Lung (tissue), 12 donors: Measurements from ENCODE around the gene SOBP. TPM values are rescaled to one million over a fixed set of nuclear protein-coding genes. Genes with fewer than 3 reads are reported as not detected.

ENCODE experiments used
- ATAC-seq: fragments of 200-7000 bp; cut with Tn5 transposase; one replicate; pipeline ENCODE4 v1.9.1; 2020; ENCODE audit warnings: moderate number of reproducible peaks; ENCODE audit not compliant: insufficient read depth, low FRiP score
- DNase-seq, 3 donors: peaks; one replicate each; pipeline ENCODE4 v3.0.0-alpha.2; 2013 to 2017
- H3K27ac ChIP-seq, 2 donors: one replicate each; pipeline ENCODE4 v1.5.1; 2013; ENCODE audit warnings: mild to moderate bottlenecking in 2 of 2, moderate library complexity in 2 of 2, control low read depth in 1 of 2, inconsistent platforms in 1 of 2, low read depth in 1 of 2, low read length in 1 of 2
- H3K27me3 ChIP-seq, 3 donors: one replicate each; pipeline ENCODE4 v1.5.1; 2013; ENCODE audit warnings: low read length in 2 of 3; ENCODE audit not compliant: control insufficient read depth in 3 of 3, insufficient read depth in 3 of 3
- H3K36me3 ChIP-seq, 4 donors: one replicate each; pipeline ENCODE4 v1.5.1; 2013; ENCODE audit warnings: low read length in 4 of 4, mild to moderate bottlenecking in 1 of 4, moderate library complexity in 1 of 4; ENCODE audit not compliant: control insufficient read depth in 4 of 4, insufficient read depth in 4 of 4
- H3K4me1 ChIP-seq, 5 donors: one replicate each; pipeline ENCODE4 v1.5.1; 2013; ENCODE audit warnings: low read length in 5 of 5, mild to moderate bottlenecking in 2 of 5, moderate library complexity in 1 of 5; ENCODE audit not compliant: control insufficient read depth in 5 of 5, insufficient read depth in 5 of 5
- H3K4me3 ChIP-seq: one replicate; pipeline ENCODE4 v1.5.1; 2013; ENCODE audit warnings: mild to moderate bottlenecking, control low read depth, moderate library complexity
- H3K9ac ChIP-seq, 2 donors: one replicate each; pipeline ENCODE4 v1.5.1; 2013; ENCODE audit warnings: low read length in 2 of 2, control low read depth in 1 of 2; ENCODE audit not compliant: insufficient read depth in 1 of 2
- H3K9me3 ChIP-seq, 4 donors: one replicate each; pipeline ENCODE4 v1.5.1; 2013; ENCODE audit warnings: low read length in 3 of 4, mild to moderate bottlenecking in 1 of 4, moderate library complexity in 1 of 4; ENCODE audit not compliant: control insufficient read depth in 4 of 4, insufficient read depth in 3 of 4
- WGBS, 2 donors: extraction: QIAGEN DNeasy Blood & Tissue Kit; methylation state at CpG; one replicate each; pipeline ENCODE4 v1.1.7; 2013; 5-methylcytosine and 5-hydroxymethylcytosine counted together
- polyA plus RNA-seq, 2 donors: library from polyadenylated mRNA; stranded (reverse); fragments of 200-250 nt; gene quantifications; one replicate each; pipeline ENCODE4 v1.2.1, GENCODE V29; 2013
- total RNA-seq, 2 donors: library from RNA; depleted of rRNA in 1 of 2; stranded (reverse); fragments of >200 nt in 1 of 2; gene quantifications; one replicate each; pipeline ENCODE4 v1.2.1, GENCODE V29; 2014 to 2021
- TF ChIP-seq, protein P1 (sequence below): IDR thresholded peaks from 2 replicates; pipeline ENCODE4 v1.5.1; 2012; ENCODE audit warnings: mild to moderate bottlenecking; ENCODE audit errors: control extremely low read depth, extremely low read depth
- donor health status: control.
- donor health status: control.
- donor health status: Bipolar disorder and iron deficiency.
- donor health status: healthy.
- donor health status: DM: yes; HTN: yes; CAD: no.

SOBP gene
- total and polyA plus RNA-seq, 4 donors, result 1.6 to 14.5 (median 5.8) TPM

DNA sequence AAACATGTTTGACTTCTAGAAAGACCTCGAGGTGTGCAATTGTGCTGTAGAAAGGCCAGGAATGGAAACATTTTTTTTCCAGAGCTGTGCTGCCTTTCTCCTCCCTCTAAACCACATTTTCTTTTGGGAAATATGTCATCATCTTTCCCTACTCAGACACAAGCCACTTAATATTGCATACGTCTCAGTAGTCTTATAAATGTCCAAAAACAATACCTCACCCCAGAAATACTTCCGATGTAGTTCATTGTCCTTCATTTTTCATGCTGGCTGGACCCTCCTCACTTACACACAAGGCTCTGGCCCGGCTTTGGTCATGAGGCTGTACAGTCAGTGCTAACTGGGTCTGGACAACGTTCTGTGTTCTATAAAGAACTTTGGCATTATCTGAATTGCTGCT lies 207.8 kb downstream of the SOBP start:
- Histone ChIP-seq H3K27me3 (no peaks in the 10 kb centered on the region), H3K4me3 (no peak overlapping the region), H3K9me3 (no peaks in the 10 kb centered on the region), H3K4me1 (no peaks in the 10 kb centered on the region), H3K9ac (no peak overlapping the region), H3K27ac (no peak overlapping the region), H3K36me3 (no peaks in the 10 kb centered on the region)
- DNase-seq (no peak), ATAC-seq (no peak)
- TF ChIP-seq, protein P1, sequence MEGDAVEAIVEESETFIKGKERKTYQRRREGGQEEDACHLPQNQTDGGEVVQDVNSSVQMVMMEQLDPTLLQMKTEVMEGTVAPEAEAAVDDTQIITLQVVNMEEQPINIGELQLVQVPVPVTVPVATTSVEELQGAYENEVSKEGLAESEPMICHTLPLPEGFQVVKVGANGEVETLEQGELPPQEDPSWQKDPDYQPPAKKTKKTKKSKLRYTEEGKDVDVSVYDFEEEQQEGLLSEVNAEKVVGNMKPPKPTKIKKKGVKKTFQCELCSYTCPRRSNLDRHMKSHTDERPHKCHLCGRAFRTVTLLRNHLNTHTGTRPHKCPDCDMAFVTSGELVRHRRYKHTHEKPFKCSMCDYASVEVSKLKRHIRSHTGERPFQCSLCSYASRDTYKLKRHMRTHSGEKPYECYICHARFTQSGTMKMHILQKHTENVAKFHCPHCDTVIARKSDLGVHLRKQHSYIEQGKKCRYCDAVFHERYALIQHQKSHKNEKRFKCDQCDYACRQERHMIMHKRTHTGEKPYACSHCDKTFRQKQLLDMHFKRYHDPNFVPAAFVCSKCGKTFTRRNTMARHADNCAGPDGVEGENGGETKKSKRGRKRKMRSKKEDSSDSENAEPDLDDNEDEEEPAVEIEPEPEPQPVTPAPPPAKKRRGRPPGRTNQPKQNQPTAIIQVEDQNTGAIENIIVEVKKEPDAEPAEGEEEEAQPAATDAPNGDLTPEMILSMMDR, result no peak
- 58 to 67% methylated on average over 5 of the region's 5 CpGs for WGBS, 2 donors

DNA sequence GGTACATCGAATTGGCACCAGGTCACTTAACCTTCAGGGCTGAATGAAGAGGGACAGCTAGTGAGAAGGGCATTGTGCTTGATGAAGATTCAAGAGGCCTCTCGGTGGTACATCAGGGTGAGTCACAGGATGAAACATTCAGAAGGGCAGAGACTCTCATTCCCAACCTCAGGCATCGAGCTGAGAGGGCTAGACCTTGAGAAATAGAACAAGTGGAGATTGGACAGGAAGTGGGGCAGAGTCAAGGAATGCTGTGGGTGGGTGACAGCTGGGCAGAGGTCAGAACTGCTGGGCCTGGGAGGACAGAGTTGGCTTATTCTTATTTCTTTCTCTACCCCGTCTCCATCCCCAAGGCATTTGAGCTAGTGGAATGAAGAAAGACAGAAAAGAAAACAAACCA lies 208.2 kb downstream of the SOBP start:
- H3K36me3 ChIP-seq, result no peaks in the 10 kb centered on the region
- ATAC-seq, result no peak
- no peaks in the 10 kb centered on the region for H3K9me3 ChIP-seq
- no peak for DNase-seq
- no peak overlapping the region for H3K27ac ChIP-seq
- no peak overlapping the region for H3K4me3 ChIP-seq
- TF ChIP-seq, protein P1, result no peak
- WGBS, 2 donors, result 77 to 87% methylated on average over 4 of the region's 4 CpGs
- no peaks in the 10 kb centered on the region for H3K27me3 ChIP-seq
- no peaks in the 10 kb centered on the region for H3K4me1 ChIP-seq
- H3K9ac ChIP-seq, result no peak overlapping the region

DNA sequence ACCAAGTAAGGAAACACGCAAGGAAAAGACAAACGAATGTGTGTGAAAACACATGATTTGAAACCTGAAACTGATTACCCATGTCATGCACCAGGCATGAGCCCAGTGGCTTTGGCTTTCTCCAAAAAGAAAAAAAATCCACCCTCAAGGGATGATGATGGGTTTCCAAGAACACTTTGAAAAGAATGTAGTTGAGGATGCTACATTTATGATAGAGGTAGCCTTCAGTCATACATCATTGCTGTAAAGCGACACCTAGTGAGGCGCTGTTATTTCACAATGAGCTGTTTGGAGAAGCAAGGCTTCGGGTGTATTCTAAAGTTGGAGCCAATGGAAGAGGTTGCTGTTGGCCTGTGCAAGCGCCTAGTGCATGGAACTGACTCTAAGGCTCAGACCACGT lies 209.3 kb downstream of the SOBP start:
- no peak for ATAC-seq
- Histone ChIP-seq H3K4me1 (no peaks in the 10 kb centered on the region), H3K36me3 (no peaks in the 10 kb centered on the region), H3K27me3 (no peaks in the 10 kb centered on the region), H3K9ac (no peak overlapping the region), H3K9me3 (no peaks in the 10 kb centered on the region), H3K27ac (no peak overlapping the region), H3K4me3 (no peak overlapping the region)
- no peak for DNase-seq
- WGBS, 2 donors, result 73 to 86% methylated on average over 7 of the region's 7 CpGs
- TF ChIP-seq, protein P1, result no peak

DNA sequence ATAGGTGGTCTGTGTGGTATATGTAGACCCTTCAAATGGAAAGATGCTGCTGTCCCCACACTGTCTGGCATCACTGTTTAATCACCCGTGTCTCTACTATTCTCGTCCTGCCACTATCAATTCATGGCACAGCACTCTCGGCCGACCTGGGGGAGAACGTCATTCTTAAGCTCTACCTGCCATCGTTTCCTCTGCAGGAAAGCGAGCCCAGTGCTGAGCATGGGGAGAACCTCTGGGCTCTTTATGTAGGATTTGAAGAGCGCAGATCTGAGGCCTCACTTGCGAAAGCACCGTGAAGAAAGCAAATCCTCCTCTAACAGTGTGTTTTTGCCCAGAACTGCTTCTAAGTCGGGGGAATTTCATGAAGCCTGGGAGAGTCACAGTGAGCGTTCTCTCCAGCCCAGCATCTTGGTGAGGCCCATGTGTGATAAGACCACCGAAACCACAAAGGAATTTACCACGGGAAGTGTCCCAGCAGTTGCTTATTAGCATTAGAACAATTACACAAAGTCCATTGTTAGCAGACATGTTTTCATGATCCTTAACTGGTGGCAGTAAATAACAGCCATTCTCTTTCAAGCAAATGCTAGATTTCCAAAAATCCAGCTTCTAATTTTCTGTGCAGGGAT lies 209.9 kb downstream of the SOBP start:
- DNase-seq (no peak), ATAC-seq (no peak)
- TF ChIP-seq, protein P1, result no peak
- Histone ChIP-seq H3K4me3 (no peak overlapping the region), H3K27ac (no peak overlapping the region), H3K4me1 (peaks cover 0 to 3% (median 0%) of the 10 kb centered on the region in 5 donors), H3K36me3 (no peaks in the 10 kb centered on the region), H3K27me3 (no peaks in the 10 kb centered on the region), H3K9ac (no peak overlapping the region), H3K9me3 (no peaks in the 10 kb centered on the region)
- WGBS, 2 donors, result 53 to 69% methylated on average over 14 of the region's 14 CpGs
